Keratinocyte (primary cell): Measurements from ENCODE around the gene TBCD. TPM values are rescaled to one million over a fixed set of nuclear protein-coding genes. Genes with fewer than 3 reads are reported as not detected.

Experiments used
- DNase-seq: peaks from one replicate; pipeline ENCODE4 v3.0.0-alpha.2; 2011; ENCODE audit warnings: low read depth, missing footprints, low spot score
- FAIRE-seq: peaks from 2 replicates; lab custom pipeline; 2011; peaks lifted over from hg19 to GRCh38; lab: Jason Lieb, UNC
- H2AFZ ChIP-seq: 2 replicates; pipeline ENCODE4 v1.6.0; 2012; ENCODE audit warnings: low read length, control low read depth, inconsistent platforms; ENCODE audit not compliant: control insufficient read depth
- H3K27ac ChIP-seq: 2 replicates; pipeline ENCODE4 v1.5.1; 2011; ENCODE audit warnings: low read length; ENCODE audit not compliant: control insufficient read depth, insufficient read depth
- H3K27me3 ChIP-seq: 3 replicates; pipeline ENCODE4 v1.6.0; 2011; ENCODE audit warnings: low read length; ENCODE audit not compliant: control insufficient read depth, insufficient read depth; ENCODE audit errors: extremely low read depth
- H3K36me3 ChIP-seq, 2 experiments: 2 replicates in 1 of 2; 3 replicates in 1 of 2; pipeline ENCODE4 v1.5.1; 2011; ENCODE audit warnings: low read length in 2 of 2, mild to moderate bottlenecking in 1 of 2; ENCODE audit not compliant: control insufficient read depth in 2 of 2, insufficient read depth in 2 of 2; ENCODE audit errors: extremely low read depth in 1 of 2
- H3K4me1 ChIP-seq: 3 replicates; pipeline ENCODE4 v1.5.1; 2011; ENCODE audit warnings: low read length; ENCODE audit not compliant: control insufficient read depth, insufficient read depth; ENCODE audit errors: extremely low read depth
- H3K4me2 ChIP-seq: 3 replicates; pipeline ENCODE4 v1.6.0; 2011; ENCODE audit warnings: low read depth, low read length; ENCODE audit not compliant: control insufficient read depth, insufficient read depth; ENCODE audit errors: extremely low read depth
- H3K4me3 ChIP-seq, 3 experiments: fragments of 200-600 bp in 1 of 3; sonication (generic) in 1 of 3; 2 replicates in 2 of 3; 3 replicates in 1 of 3; pipeline ENCODE4 v1.5.1; 2011 to 2016; ENCODE audit warnings: low read length in 3 of 3, mild to moderate bottlenecking in 3 of 3, control low read depth in 2 of 3, inconsistent platforms in 1 of 3, low read depth in 1 of 3, mixed read lengths in 1 of 3, mixed run types in 1 of 3, moderate library complexity in 1 of 3; ENCODE audit not compliant: control insufficient read depth in 2 of 3, insufficient read depth in 2 of 3; ENCODE audit errors: extremely low read depth in 1 of 3
- H3K79me2 ChIP-seq: 2 replicates; pipeline ENCODE4 v1.6.0; 2012; ENCODE audit warnings: low read length; ENCODE audit not compliant: control insufficient read depth, insufficient read depth
- H3K9ac ChIP-seq: 3 replicates; pipeline ENCODE4 v1.6.0; 2011; ENCODE audit warnings: low read length; ENCODE audit not compliant: control insufficient read depth, insufficient read depth; ENCODE audit errors: extremely low read depth
- H3K9me1 ChIP-seq: 3 replicates; pipeline ENCODE4 v1.6.0; 2011; ENCODE audit warnings: low read length; ENCODE audit not compliant: control insufficient read depth, insufficient read depth; ENCODE audit errors: extremely low read depth
- H3K9me3 ChIP-seq: 2 replicates; pipeline ENCODE4 v1.5.1; 2012; ENCODE audit warnings: low read depth, low read length; ENCODE audit not compliant: control insufficient read depth
- H4K20me1 ChIP-seq: 3 replicates; pipeline ENCODE4 v1.6.0; 2011; ENCODE audit warnings: low read length; ENCODE audit not compliant: control insufficient read depth, insufficient read depth; ENCODE audit errors: extremely low read depth
- EZH2 ChIP-seq: IDR thresholded peaks from one replicate; pipeline ENCODE4 v1.6.1; 2012; ENCODE audit warnings: inconsistent platforms, mild to moderate bottlenecking, low read length, moderate library complexity
- dilution Hi-C: fragments of 300-500 bp; cut with MboI; formaldehyde crosslinking; loops from one replicate; pipeline ENCODE4 v1.7.0; 2020; ENCODE audit warnings: low sequenced_read_pairs; ENCODE audit not compliant: extremely low pct_ligation_motif_present
- polyA plus RNA-seq, 5 experiments: library from polyadenylated mRNA; depleted of rRNA in 3 of 5; stranded (reverse) in 3 of 5; stranded (forward) in 1 of 5; unstranded in 1 of 5; fragments of >200 nt; gene quantifications; 1 replicate in 1 of 5; 2 replicates in 3 of 5; 3 replicates in 1 of 5; pipeline versions ENCODE4 v1.2.1 to v1.2.3, GENCODE V29; 2011 to 2012; ENCODE audit warnings: missing spikeins in 2 of 5, low read depth in 1 of 5, low replicate concordance in 1 of 5
- TF ChIP-seq, protein P1 (sequence below), 3 experiments: IDR thresholded peaks in 1 of 3; conservative IDR thresholded peaks in 1 of 3; optimal IDR thresholded peaks in 1 of 3; 2 replicates in 2 of 3; 3 replicates in 1 of 3; pipeline versions ENCODE3 to v1.5.1; 2011; ENCODE audit warnings: low read length in 3 of 3, mild to moderate bottlenecking in 3 of 3, moderate library complexity in 2 of 3, control low read depth in 1 of 3, inconsistent platforms in 1 of 3; ENCODE audit not compliant: insufficient read depth in 2 of 3; ENCODE audit errors: extremely low read depth in 1 of 3

TBCD gene
- polyA plus RNA-seq, 1 donor (not counting 4 experiments of a cell fraction or from before 2014, with no cell fraction given), result 36.2 TPM

DNA sequence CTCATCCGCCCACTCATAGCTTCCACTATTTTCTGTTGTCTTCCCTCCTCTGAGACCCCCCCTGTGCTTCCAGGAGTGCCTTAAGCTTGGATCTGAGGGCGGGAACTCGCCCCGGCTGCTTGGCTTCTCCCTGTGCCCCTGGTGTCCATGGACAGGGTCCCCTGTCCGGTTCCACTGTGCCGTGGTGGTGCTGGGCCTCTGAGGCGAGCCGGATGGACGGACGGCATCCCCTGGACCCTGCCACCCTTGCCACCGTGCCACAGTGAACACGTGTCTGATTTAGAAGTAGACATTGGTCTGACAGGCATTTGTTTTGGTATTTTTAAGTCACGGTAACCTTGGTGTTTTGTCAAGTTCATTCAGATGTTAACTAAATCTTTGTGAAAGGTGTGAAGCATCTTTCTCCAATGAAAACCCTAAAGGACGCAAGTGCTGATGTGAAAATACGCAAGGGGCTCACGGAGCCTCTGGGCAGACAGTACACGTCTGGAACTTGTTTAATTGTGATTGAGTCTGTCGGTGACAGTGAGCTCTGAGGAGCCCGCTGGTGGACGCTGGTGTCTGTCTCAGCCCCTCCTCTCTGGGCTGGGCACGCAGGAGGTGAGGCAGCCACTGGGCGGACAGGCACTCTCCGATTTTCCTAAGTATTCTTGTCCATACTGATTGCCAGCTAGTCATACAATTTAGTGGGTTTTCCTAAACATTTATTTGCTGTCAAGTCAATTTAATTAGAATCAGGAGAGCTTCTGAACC, 61.6 kb downstream of the TBCD start:
- Histone ChIP-seq H3K27ac (no peak overlapping the region), H3K27me3 (no peaks in the 10 kb centered on the region), H3K4me2 (no peak overlapping the region), H3K9ac (no peak overlapping the region), H4K20me1 (no peaks in the 10 kb centered on the region), H3K36me3 (peaks cover 12 to 37% of the 10 kb centered on the region in 2 experiments), H3K4me3 (no peak overlapping the region), H3K9me3 (no peaks in the 10 kb centered on the region), H3K79me2 (no peaks in the 10 kb centered on the region), H3K9me1 (no peaks in the 10 kb centered on the region), H2AFZ (no peak overlapping the region), H3K4me1 (no peaks in the 10 kb centered on the region)
- FAIRE-seq, result no peak
- dilution Hi-C loops, result no loop called here
- DNase-seq, result no peak
- no peak for TF ChIP-seq EZH2
- TF ChIP-seq, protein P1, sequence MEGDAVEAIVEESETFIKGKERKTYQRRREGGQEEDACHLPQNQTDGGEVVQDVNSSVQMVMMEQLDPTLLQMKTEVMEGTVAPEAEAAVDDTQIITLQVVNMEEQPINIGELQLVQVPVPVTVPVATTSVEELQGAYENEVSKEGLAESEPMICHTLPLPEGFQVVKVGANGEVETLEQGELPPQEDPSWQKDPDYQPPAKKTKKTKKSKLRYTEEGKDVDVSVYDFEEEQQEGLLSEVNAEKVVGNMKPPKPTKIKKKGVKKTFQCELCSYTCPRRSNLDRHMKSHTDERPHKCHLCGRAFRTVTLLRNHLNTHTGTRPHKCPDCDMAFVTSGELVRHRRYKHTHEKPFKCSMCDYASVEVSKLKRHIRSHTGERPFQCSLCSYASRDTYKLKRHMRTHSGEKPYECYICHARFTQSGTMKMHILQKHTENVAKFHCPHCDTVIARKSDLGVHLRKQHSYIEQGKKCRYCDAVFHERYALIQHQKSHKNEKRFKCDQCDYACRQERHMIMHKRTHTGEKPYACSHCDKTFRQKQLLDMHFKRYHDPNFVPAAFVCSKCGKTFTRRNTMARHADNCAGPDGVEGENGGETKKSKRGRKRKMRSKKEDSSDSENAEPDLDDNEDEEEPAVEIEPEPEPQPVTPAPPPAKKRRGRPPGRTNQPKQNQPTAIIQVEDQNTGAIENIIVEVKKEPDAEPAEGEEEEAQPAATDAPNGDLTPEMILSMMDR (optimal IDR thresholded peaks at IDR 0.05 in 1 of 3, IDR thresholded peaks at IDR 0.05 in 1 of 3, conservative IDR thresholded peaks at IDR 0.05 in 1 of 3; ENCODE audit: extremely low read depth in 1 of 3, insufficient read depth in 2 of 3, low read length in 3 of 3), result no peak

DNA sequence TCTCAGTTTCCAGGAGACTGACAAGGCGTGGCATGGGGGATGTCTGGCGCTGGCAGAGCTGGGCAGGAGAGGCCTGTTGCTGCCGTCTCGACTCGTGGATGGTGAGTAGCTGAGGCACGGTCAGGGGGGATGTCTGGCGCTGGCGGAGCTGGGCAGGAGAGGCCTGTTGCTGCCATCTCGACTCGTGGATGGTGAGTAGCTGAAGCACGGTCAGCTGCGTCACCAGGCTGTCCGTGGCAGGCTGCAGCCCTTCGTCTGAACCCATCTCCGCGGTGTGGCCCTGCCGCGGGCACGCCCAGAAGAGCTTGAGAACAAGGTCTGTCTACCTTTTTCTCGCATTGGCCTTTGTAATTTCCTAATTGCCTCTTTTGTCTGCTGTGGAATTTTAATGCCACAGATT, 63.0 kb downstream of the TBCD start:
- H3K9ac ChIP-seq, result no peak overlapping the region
- no peak for FAIRE-seq

More for the DNA sequence above, 63.0 kb downstream of the TBCD start:
- dilution Hi-C loops, result no loop called here
- Histone ChIP-seq H3K36me3 (peaks cover 15 to 35% of the 10 kb centered on the region in 2 experiments), H3K79me2 (no peaks in the 10 kb centered on the region), H4K20me1 (no peaks in the 10 kb centered on the region), H3K27me3 (no peaks in the 10 kb centered on the region), H3K9me3 (no peaks in the 10 kb centered on the region), H3K4me1 (no peaks in the 10 kb centered on the region), H3K27ac (no peak overlapping the region), H3K4me3 (no peak overlapping the region), H3K4me2 (no peak overlapping the region), H3K9me1 (no peaks in the 10 kb centered on the region), H2AFZ (no peak overlapping the region)
- no peak for DNase-seq
- no peak for TF ChIP-seq EZH2
- TF ChIP-seq, protein P1 (optimal IDR thresholded peaks at IDR 0.05 in 1 of 3, IDR thresholded peaks at IDR 0.05 in 1 of 3, conservative IDR thresholded peaks at IDR 0.05 in 1 of 3; ENCODE audit: extremely low read depth in 1 of 3, insufficient read depth in 2 of 3, low read length in 3 of 3), result no peak
